ENCODE measurements around the gene XIRP1. TPM values are rescaled to one million over a fixed set of nuclear protein-coding genes. Genes with fewer than 3 reads are reported as not detected.

XIRP1 gene
- total and polyA plus RNA-seq, 2 experiments from 2014 or later = not detected

GRCh38 chr3:39150803-39151631 is 41.4 kb downstream of the XIRP1 start:
- peak overlapping the region; percentile 99 for H3K4me2 ChIP-seq
- H2AFZ ChIP-seq = no peak overlapping the region
- H3K4me3 ChIP-seq = peak overlapping the region; percentile 87
- peak overlapping the region; percentile 92 for H3K27ac Mint-ChIP-seq
- peak; percentile 42; the same call in 1 of the 2 replicates for TF ChIP-seq CREB1 (CRISPR knock-in tag; IDR thresholded peaks at IDR 0.05; ENCODE audit: low read depth)
- TF ChIP-seq, protein P1, sequence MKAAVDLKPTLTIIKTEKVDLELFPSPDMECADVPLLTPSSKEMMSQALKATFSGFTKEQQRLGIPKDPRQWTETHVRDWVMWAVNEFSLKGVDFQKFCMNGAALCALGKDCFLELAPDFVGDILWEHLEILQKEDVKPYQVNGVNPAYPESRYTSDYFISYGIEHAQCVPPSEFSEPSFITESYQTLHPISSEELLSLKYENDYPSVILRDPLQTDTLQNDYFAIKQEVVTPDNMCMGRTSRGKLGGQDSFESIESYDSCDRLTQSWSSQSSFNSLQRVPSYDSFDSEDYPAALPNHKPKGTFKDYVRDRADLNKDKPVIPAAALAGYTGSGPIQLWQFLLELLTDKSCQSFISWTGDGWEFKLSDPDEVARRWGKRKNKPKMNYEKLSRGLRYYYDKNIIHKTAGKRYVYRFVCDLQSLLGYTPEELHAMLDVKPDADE (IDR thresholded peaks at IDR 0.05) = no peak
- peaks cover 81% of the 10 kb centered on the region for H3K4me1 Mint-ChIP-seq
- H3K9me2 ChIP-seq (ENCODE audit: insufficient read depth) = no peaks in the 10 kb centered on the region
- peaks cover 11% of the 10 kb centered on the region for H3F3A ChIP-seq (replicated peaks; ENCODE audit: low read depth)
- peaks cover 4% of the 10 kb centered on the region; the same call in 1 of the 2 replicates for H3K36me3 ChIP-seq (ENCODE audit: insufficient read depth)
- DNase-seq (ENCODE audit: low spot score) (peak; percentile 95), ATAC-seq (peak; percentile 13)
- peak overlapping the region; percentile 94 for H3K27ac ChIP-seq (ENCODE audit: low read depth)
- no peaks in the 10 kb centered on the region for H3K27me3 ChIP-seq (ENCODE audit: insufficient read depth)
- no peaks in the 10 kb centered on the region; the same call in 1 of the 2 replicates for H4K20me1 ChIP-seq (replicated peaks; ENCODE audit: insufficient read depth)
- H3K79me2 ChIP-seq (replicated peaks; ENCODE audit: insufficient read depth) = peaks cover 41% of the 10 kb centered on the region
- H3K36me3 Mint-ChIP-seq (ENCODE audit: low read depth) = peaks cover 8% of the 10 kb centered on the region
- peaks cover 64% of the 10 kb centered on the region for H3K4me1 ChIP-seq (ENCODE audit: insufficient read depth)
- no peaks in the 10 kb centered on the region; the same call in 2 of the 3 replicates for H3K9me3 Mint-ChIP-seq
- H3K27me3 Mint-ChIP-seq (ENCODE audit: insufficient read depth, low read depth, poor library complexity) = peaks cover 33% of the 10 kb centered on the region
- H3K4me3 Mint-ChIP-seq = peak overlapping the region; percentile 84

DNA sequence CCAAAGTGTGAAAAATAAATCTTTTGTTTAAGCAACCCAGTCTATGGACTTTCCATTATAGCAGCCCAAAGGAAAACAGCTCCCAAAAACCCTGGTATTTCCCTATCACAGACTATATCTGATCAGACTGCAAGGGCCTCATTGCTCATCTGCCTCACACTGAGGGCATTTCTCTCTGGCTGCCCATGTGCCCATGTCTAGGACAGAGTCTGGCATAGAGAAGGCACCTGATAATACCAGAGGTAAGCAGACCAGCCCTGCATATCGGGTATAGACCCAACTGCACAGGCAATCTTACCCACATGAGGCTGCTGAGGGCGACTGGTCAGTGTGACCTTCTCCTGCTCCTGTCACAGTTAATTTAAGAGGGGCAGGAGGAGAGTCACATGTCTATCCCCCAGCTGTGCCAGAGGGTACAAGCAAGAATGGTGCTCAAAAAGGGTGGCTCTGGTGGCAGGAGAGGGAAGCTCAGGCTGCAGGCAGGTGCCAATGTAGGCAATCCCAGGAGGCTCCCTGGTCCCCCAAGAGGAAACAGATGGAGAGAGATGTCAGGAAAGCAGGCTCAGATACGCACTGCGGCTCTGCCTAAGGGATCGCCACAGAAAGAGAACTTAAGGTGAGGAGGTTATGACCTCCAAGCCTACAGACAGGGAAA is 42.1 kb downstream of the XIRP1 start:
- peaks cover 33% of the 10 kb centered on the region for H3K27me3 Mint-ChIP-seq (ENCODE audit: insufficient read depth, low read depth, poor library complexity)
- Histone ChIP-seq H2AFZ (no peak overlapping the region), H3K4me3 (peak overlapping the region; percentile 87), H4K20me1 (replicated peaks; ENCODE audit: insufficient read depth) (peaks cover 6% of the 10 kb centered on the region), H3K79me2 (replicated peaks; ENCODE audit: insufficient read depth) (peaks cover 46% of the 10 kb centered on the region), H3K4me2 (peak overlapping the region; percentile 99), H3K9me2 (ENCODE audit: insufficient read depth) (no peaks in the 10 kb centered on the region), H3K36me3 (ENCODE audit: insufficient read depth) (peaks cover 11% of the 10 kb centered on the region; the same call in 1 of the 2 replicates), H3K27ac (ENCODE audit: low read depth) (peak overlapping the region; percentile 94), H3K4me1 (ENCODE audit: insufficient read depth) (peaks cover 60% of the 10 kb centered on the region), H3K27me3 (ENCODE audit: insufficient read depth) (no peaks in the 10 kb centered on the region), H3F3A (replicated peaks; ENCODE audit: low read depth) (peaks cover 11% of the 10 kb centered on the region)
- peak overlapping the region; percentile 92 for H3K27ac Mint-ChIP-seq
- no peak for ATAC-seq
- no peaks in the 10 kb centered on the region; the same call in 2 of the 3 replicates for H3K9me3 Mint-ChIP-seq
- H3K4me3 Mint-ChIP-seq = peak overlapping the region; percentile 84
- no peak for DNase-seq (ENCODE audit: low spot score)
- peaks cover 14% of the 10 kb centered on the region for H3K36me3 Mint-ChIP-seq (ENCODE audit: low read depth)
- peaks cover 77% of the 10 kb centered on the region for H3K4me1 Mint-ChIP-seq
- TF ChIP-seq ZNF114 (CRISPR knock-in tag; IDR thresholded peaks at IDR 0.05) (no peak), EZH2 (IDR thresholded peaks at IDR 0.05; ENCODE audit: low read depth, unreplicated experiment) (no peak), STAT1 (IDR thresholded peaks at IDR 0.05; ENCODE audit: unreplicated experiment) (no peak), REST (IDR thresholded peaks at IDR 0.05; ENCODE audit: unreplicated experiment) (no peak)
- TF ChIP-seq, protein P1 (IDR thresholded peaks at IDR 0.05) = no peak

Data from GM23338 (cell line).